ENCODE data around the gene PRKRIP1. TPM values are rescaled to one million over a fixed set of nuclear protein-coding genes. Genes with fewer than 3 reads are reported as not detected.

The PRKRIP1 gene
- total RNA-seq, 1 experiment from 2014 or later: 35.2 TPM

- no peak for DNase-seq
- H3K9me3 ChIP-seq: no peaks in the 10 kb centered on the region; the same call in 1 of the 2 replicates
- Mint-ChIP-seq H3K4me1 (ENCODE audit: low read depth, unreplicated experiment) (peaks cover 15% of the 10 kb centered on the region), H3K27ac (ENCODE audit: unreplicated experiment) (peak overlapping the region; percentile 53), H3K27me3 (ENCODE audit: insufficient read depth, unreplicated experiment) (no peaks in the 10 kb centered on the region), H3K36me3 (ENCODE audit: insufficient read depth, unreplicated experiment) (peaks cover 61% of the 10 kb centered on the region), H3K9me3 (ENCODE audit: unreplicated experiment) (no peaks in the 10 kb centered on the region), H3K4me3 (ENCODE audit: unreplicated experiment) (no peak overlapping the region)
- BruUV-seq (replicated peaks): no TSS peak
- H3K4me1 ChIP-seq: peaks cover 22% of the 10 kb centered on the region
- no peak overlapping the region for H3K4me3 ChIP-seq (ENCODE audit: low read depth, low read length)
- TF ChIP-seq CTCF (IDR thresholded peaks at IDR 0.05; ENCODE audit: insufficient read depth in 1 of 2, low read depth in 1 of 2, low read length in 1 of 2, severe bottlenecking in 1 of 2, unreplicated experiment in 1 of 2): no peak
- ChIA-PET POLR2A (no interaction called here), CTCF (interaction anchor here (1.0 kb wide), 1 partner anchor 110 kb away, joined by 9 read pairs; no protein-coding TSS in a partner anchor)
- peaks cover 2% of the 10 kb centered on the region; the same call in 1 of the 2 replicates for H3K36me3 ChIP-seq (ENCODE audit: control insufficient read depth, insufficient read depth, low read length)
- H3K27me3 ChIP-seq (replicated peaks; ENCODE audit: control insufficient read depth, insufficient read depth, low read length): no peaks in the 10 kb centered on the region
- intact Hi-C loops (cut with micrococcal nuclease; ENCODE audit: unreplicated experiment): loop anchor here (1.0 kb wide), 1 partner anchor 111 kb away; no protein-coding TSS in a partner anchor
Observed at GRCh38 chr7:102389810-102390209, 6.4 kb upstream of the PRKRIP1 start.

GRCh38 chr7:102390697-102391484 is 5.3 kb upstream of the PRKRIP1 start:
- intact Hi-C loops (cut with micrococcal nuclease; ENCODE audit: unreplicated experiment): loop anchor here (1.0 kb wide), 1 partner anchor 112 kb away; no protein-coding TSS in a partner anchor
- no peak overlapping the region for H3K4me3 ChIP-seq (ENCODE audit: low read depth, low read length)
- H3K9me3 Mint-ChIP-seq (ENCODE audit: unreplicated experiment): no peaks in the 10 kb centered on the region
- ChIA-PET CTCF (no interaction called here), POLR2A (no interaction called here)
- H3K4me1 ChIP-seq: peaks cover 27% of the 10 kb centered on the region
- H3K4me3 Mint-ChIP-seq (ENCODE audit: unreplicated experiment): no peak overlapping the region
- H3K27me3 Mint-ChIP-seq (ENCODE audit: insufficient read depth, unreplicated experiment): no peaks in the 10 kb centered on the region
- H3K36me3 ChIP-seq (ENCODE audit: control insufficient read depth, insufficient read depth, low read length): peaks cover 2% of the 10 kb centered on the region; the same call in 1 of the 2 replicates
- peak overlapping the region; percentile 35 for H3K27ac Mint-ChIP-seq (ENCODE audit: unreplicated experiment)
- BruUV-seq (replicated peaks): no TSS peak
- no peaks in the 10 kb centered on the region for H3K27me3 ChIP-seq (replicated peaks; ENCODE audit: control insufficient read depth, insufficient read depth, low read length)
- no peaks in the 10 kb centered on the region; the same call in 1 of the 2 replicates for H3K9me3 ChIP-seq
- DNase-seq: peak; percentile 87 to 91
- peaks cover 15% of the 10 kb centered on the region for H3K4me1 Mint-ChIP-seq (ENCODE audit: low read depth, unreplicated experiment)
- TF ChIP-seq CTCF (IDR thresholded peaks at IDR 0.05; ENCODE audit: insufficient read depth in 1 of 2, low read depth in 1 of 2, low read length in 1 of 2, severe bottlenecking in 1 of 2, unreplicated experiment in 1 of 2): peak; percentile 87 to 95
- peaks cover 63% of the 10 kb centered on the region for H3K36me3 Mint-ChIP-seq (ENCODE audit: insufficient read depth, unreplicated experiment)

DNA sequence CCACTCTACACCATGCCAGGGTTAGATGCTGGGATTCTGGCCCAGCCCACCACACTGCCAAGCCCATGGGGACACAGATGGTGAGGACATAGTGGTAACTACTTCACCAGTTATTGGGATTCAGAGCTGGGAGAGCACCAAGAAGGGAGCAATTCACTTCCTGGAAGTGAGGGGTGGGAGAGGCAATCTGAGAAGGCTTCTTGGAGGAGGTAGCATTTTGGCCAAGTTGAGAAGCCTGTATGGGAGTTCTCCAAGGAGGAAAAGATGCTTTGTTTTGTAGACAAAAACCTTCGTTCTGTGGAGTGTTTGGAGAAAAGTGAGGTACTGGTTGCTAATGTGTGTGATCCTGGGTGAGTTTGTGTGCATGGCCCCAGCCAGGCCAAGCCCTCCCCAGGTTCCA is 3.8 kb upstream of the PRKRIP1 start:
- Mint-ChIP-seq H3K4me1 (ENCODE audit: low read depth, unreplicated experiment) (peaks cover 18% of the 10 kb centered on the region), H3K27me3 (ENCODE audit: insufficient read depth, unreplicated experiment) (no peaks in the 10 kb centered on the region), H3K4me3 (ENCODE audit: unreplicated experiment) (peak overlapping the region; percentile 13), H3K9me3 (ENCODE audit: unreplicated experiment) (no peaks in the 10 kb centered on the region), H3K36me3 (ENCODE audit: insufficient read depth, unreplicated experiment) (peaks cover 66% of the 10 kb centered on the region), H3K27ac (ENCODE audit: unreplicated experiment) (peak overlapping the region; percentile 96)
- CTCF ChIA-PET: no interaction called here
- POLR2A ChIA-PET: no interaction called here
- H3K27me3 ChIP-seq (replicated peaks; ENCODE audit: control insufficient read depth, insufficient read depth, low read length): no peaks in the 10 kb centered on the region
- H3K4me3 ChIP-seq (ENCODE audit: low read depth, low read length): no peak overlapping the region
- intact Hi-C loops (cut with micrococcal nuclease; ENCODE audit: unreplicated experiment): no loop called here
- no peaks in the 10 kb centered on the region; the same call in 1 of the 2 replicates for H3K9me3 ChIP-seq
- H3K4me1 ChIP-seq: peaks cover 27% of the 10 kb centered on the region
- peak in 1 of 2 experiments; percentile 7 for DNase-seq
- TF ChIP-seq CTCF (IDR thresholded peaks at IDR 0.05; ENCODE audit: insufficient read depth in 1 of 2, low read depth in 1 of 2, low read length in 1 of 2, severe bottlenecking in 1 of 2, unreplicated experiment in 1 of 2): no peak
- no TSS peak for BruUV-seq (replicated peaks)
- 0 out of 2 replicates have a peak, but pooled peaks cover 2% of the 10 kb centered on the region for H3K36me3 ChIP-seq (ENCODE audit: control insufficient read depth, insufficient read depth, low read length)
